Measurements from ENCODE around the gene COX4I1.

GRCh38 chr16:85798901-85799496 lies 496 bp upstream of the COX4I1 start:
- TF ChIP-seq CTCF (IDR thresholded peaks at IDR 0.05) (no peak), POLR2A (IDR thresholded peaks at IDR 0.05) (no peak)
